GM18867 (cell line): ENCODE measurements around the gene WIPI1.

Experiments used
- ATAC-seq: cut with Tn5 transposase; IDR thresholded peaks from one replicate; pipeline ENCODE4 v1.9.1; 2021; ENCODE audit warnings: mild to moderate bottlenecking, moderate library complexity; ENCODE audit not compliant: unreplicated experiment

WIPI1 gene

DNA sequence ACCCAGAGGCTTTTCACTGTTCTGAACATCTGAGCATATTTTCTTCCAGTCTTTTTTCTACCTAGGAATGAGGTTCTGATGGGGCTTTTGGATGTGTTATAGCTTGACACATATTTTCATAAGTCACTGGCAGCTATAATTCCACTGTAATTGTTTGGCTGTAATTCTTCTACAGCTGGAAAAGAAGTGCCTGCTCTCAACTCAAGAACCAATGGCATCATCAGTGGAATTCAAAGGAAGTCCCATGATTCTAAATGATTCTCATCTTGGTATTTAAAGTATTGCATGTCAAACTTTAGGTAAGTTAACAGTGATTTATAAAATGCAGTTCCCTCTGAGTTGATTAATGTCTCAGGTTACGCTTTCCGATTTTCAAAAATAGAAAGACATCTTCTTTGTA, 16.8 kb downstream of the WIPI1 start:
- no peak for ATAC-seq

DNA sequence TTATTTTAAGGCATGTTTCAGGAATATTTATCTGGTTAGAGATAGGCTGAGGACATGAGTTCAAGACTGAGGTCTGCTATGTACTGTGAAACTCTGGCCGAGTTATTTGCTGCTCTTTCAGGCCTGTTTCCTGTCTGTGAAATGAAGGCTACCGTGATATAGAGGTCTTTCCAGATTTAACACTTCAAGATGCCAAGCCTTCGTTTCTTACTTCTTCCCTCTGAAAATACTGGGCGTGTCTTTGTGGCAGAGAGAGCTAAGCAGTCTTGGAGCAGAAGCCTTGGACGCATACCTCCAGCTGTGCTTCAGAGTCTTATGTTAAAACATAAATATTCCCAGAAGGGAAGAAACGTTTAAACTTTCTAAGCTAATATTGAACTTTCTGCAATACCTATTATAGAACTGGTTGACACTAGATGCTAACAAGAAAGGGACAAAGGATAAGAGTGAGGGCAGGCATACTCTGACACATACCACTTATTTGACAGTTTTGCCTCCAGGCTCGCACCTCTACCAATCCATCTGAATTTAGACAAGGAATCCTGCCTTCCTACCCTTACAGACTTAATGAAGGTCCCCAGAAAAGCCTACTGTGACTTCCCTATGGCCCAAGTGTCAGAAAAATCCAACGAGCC, 17.5 kb downstream of the WIPI1 start:
- ATAC-seq, result no peak

DNA sequence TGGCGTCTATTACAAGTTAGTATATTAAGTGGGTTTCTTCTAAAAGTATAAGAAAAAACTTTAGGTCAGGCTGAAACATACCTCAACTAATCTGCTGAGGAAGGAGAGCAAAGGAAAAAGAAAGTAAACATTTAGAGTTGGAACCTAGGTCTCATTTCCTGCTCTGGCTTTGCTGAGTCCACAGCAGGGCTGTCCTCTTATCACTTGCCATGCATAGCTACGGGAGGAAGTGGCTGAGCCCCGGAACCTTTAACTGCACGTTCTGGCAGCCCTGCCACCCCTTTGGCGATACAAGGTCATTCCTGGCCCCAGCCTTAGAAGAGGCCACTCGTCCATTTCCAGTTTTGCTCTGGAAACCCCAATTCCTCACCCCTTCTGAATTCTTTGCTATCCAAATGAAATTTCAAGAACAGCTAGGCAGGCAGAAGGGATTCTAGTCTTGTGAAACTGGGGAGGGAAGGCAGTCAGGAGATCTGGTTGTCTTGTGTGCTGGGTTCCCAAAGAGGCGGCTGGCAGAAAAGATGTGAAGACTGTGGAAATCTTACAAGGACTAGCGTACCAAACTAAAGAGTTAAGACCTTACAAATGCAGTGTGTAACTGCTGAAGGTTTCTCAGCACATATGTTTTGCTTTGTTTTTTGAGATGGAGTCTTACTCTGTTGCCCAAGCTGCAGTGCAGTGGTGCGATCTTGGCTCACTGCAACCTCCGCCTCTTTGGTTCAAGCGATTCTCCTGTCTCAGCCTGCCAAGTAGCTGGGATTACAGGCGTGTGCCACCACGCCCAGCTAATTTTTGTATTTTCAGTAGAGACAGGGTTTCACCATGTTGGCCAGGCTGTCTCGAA, 19.1 kb downstream of the WIPI1 start:
- ATAC-seq, result peak; percentile 72

DNA sequence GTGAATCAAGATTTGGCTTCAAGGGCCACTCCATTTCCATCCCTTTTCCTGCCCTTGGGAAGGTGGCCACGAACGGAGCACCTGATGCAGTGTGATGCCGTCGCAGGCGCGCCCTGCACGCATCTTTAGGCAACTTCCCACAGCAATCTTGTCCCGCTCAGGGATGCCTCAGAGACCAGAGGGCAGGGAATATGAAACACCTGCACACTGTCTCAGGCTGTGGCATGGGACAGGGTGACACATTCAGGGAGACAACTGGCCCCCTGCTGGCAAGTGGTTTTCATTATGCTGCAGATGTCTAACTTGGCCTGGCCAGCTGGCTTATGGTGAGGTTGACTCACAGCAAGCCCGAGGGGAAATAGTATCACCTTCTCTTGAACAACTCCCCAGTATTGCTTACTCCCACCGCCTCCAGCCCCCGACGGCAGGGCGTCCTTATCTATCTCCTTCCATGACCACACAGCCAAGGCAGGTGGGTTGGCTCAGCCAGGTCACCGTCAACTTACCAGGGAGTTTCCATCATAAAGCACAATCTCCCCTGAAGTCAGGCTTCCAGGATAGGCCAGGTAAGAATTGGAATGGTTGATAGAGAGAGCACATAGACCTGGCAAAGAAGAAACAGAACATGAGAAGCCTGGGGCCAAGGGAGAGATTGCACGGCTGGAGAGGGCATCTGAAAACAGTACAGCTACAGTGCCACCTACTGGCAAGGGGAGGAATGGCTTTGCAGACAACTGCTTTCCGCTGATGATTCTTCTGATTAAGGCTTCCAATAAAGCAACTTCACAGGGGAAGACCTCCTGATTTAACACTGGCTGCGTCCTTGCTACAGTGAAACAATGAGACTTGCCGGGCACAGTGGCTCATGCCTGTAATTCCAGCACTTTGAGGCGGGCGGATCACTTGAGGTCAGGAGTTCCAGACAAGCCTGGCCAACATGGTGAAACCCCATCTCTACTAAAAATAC, 21.1 kb downstream of the WIPI1 start:
- ATAC-seq, result peak; percentile 47

DNA sequence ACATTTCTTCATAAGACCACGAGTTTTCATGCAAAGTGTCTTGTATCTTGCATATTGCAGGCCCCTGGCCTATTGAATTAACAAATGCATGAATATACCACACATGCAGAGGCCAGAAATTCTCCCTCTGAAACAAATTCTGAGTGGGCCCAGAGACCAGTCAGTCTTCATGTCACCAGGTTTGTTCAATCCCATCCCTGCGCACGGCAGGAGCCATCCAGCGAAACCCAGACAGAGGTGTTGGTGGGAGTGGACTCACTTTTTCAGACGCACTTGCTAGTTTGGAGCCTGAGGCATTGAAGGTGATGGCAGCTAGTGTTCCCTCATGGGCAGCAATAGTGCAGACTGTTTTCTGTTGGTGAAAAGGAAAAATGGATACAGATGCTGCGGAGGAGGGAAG, 21.9 kb downstream of the WIPI1 start:
- no peak for ATAC-seq

DNA sequence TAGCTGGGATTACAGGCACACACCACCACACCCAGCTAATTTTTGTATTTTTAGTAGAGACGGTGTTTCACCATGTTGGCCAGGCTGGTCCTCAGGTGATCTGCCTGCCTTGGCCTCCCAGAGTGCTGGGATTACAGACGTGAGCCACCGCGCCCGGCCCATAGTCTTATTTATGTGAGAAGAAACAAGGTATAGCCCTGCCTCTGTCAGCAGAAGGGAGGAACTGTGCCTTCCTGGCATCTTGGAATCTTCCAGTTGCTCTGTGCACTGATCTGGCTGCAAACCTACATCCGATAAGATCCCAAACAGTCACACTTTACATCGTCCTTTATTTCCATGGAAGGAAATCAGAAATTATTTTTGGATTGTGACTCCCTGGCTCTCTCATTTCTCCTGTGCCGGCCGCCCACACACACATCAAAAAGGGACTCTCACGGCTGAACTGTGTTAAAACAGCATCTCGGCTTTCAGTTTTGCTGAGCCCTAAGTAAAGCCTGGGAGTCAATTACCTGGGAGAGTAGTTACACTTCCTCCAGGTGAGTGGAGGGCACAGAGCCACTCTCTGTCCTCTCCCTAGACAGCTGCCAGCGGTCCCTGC, 23.3 kb downstream of the WIPI1 start:
- no peak for ATAC-seq

DNA sequence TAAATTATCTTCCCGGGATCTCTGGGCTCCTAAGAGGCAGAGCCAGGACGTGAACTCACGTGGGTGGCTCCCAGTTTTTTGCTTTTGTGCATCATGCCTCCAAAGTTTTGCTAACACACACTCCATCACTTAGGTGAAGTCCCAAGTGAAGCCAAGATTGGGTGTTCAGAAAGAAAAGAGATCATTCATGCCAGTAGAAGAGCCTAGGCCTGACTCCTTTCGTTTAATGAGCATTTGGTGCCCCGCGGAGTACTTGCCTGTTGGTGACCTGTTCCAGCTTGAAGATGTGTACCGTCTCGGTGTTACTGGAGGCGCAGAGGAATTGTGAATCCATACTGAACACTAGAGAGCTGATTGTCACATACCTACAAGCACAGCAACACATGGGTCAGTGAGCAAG, 24.1 kb downstream of the WIPI1 start:
- ATAC-seq, result no peak

DNA sequence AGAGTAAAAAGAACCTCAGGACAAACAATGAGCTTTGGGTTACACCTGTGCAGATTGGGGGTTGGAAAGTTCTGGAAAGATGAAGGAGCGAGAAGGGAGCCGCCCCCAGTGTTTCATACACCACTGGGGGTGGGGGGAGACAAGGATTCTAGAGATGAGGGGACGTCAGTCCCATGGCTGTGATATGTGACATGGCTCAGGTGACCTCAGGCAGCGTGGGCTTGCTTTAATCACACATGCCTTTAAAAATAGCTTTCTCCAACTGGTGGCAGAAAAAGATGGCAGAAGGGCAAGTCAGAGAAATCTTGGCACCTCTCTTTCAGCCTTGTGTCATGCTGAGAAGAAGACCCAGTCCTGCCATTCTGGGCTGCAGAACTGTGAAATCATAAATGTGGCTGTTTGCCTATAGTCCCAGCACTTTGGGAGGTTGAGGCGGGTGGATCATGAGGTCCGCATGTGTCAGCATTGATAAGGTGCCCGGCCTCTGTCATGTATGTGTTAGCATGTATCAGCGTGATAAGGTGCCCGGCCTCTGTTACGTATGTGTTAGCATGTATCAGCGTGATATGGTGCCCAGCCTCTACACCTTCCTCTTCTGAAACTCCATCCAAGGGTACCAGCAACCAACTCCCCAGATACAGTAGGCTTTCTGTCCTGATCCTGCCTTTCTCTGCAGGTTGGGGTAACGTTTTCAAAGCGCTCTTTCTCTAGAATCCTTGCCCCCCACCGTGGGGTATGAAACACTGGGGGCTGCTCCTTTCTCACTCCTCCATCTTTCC, 25.0 kb downstream of the WIPI1 start:
- ATAC-seq, result no peak

DNA sequence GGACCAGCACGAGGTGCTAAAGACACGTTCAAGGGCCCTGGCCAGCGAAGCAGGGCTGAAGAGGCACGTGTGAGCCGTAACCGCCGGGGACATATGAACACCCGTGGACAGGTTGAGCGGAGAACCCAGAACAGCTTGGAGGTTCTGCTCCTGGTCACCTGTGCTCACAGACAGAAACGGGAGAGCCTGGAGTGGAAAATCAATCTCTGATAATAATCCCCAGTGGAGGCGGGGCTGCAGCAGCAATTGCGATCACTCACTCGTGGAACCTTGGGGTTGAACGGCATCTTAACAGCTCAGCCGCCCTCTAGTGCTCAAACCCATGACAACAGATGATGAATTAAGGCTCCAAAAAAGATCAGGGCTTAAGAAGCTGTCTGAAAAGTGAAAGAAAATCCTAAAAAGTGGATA, 25.6 kb downstream of the WIPI1 start:
- ATAC-seq, result no peak

DNA sequence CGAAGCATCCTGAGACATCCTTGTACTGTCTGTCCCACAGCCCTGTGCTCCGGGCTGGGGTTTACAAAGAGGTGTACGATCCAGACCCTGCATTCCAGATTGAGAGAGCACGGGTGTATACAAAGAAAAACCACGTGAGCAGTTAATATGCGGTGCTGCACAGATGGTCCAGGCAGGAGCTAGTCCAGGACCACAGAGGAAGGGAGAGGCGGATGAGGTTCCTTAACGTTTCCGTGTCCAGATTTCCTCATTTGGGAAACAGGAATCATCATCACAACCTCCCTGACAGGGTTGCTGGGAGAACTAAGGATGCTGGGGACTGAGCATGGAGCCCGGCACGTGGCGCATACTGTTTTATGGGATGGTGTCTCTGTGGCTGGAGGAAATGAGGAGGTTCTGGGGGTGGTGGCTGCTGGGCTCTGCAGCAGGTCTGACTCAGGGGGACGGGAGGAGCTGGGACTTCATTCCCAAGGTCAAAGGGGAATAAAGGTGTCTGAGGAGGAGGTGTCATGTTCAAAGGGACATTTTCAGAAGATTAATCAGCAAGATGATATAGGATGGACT, 26.2 kb downstream of the WIPI1 start:
- ATAC-seq, result no peak

DNA sequence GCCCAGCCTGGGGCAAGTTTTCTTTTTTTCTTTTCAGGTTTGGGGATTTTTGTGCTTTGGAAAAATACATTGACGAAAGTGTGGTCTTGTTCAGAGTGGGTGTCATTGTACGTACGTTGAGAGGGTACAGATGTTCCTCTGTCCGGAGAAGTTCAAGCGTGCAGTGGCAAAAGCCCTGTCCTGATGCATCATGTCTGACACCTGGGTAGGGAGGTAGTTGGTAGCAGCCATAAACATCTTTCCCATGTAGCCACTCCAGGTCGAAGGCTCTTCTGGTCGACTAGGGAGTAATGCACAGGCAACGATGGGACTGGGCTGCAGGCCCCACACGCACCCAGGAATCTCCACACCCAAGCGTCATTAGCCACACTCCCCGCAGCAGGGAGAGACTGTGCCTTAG, 27.4 kb downstream of the WIPI1 start:
- no peak for ATAC-seq

DNA sequence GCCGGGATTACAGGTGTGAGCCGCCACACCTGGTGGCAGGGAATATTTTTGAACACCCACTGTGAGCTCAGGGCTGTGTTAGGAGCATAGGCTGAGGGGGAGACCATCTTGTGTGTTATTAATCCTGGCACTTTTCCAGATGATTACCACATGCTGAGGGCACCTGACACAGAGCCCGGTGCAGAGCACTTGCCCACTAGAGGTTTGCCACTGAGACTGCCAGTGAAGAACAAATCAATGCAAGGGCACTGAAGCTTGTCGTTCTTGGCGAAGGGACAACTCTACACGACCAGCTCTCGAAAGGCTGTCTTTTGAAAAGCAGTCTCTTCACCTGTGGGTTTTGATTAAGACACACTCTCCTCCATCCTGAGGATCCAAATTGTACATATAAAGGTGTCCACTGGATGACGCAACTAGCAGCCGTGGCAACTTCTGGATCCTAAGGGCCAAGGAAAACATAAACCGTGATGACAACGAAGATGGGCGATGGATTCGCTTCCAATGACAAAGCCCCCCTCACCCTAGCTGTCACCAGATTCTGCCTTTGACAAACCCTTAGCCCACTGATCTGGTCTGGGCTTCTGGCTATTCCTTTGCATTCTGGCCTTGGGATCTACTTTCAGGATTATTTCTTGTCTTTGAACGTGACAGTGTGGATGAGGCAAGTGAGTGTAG, 28.7 kb downstream of the WIPI1 start:
- no peak for ATAC-seq

DNA sequence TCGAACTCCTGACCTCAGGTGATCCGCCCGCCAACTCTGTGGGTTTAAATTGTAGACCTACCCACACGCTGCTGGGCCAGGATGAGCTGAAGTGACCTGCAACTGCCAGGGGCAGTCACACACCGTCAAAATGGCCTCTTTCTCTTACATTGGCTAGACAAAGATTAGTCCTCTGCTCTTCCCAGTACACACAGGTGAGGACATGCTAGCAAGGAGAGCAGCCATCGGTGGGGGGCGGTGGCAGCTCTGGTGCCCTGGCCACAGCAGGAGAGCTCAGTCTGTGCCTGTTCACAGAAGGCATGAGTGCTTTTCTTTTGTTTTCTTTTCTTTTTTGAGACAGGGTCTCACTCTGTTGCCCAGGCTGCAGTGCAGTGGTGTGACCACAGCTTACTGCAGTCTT, 29.7 kb downstream of the WIPI1 start:
- ATAC-seq, result no peak

DNA sequence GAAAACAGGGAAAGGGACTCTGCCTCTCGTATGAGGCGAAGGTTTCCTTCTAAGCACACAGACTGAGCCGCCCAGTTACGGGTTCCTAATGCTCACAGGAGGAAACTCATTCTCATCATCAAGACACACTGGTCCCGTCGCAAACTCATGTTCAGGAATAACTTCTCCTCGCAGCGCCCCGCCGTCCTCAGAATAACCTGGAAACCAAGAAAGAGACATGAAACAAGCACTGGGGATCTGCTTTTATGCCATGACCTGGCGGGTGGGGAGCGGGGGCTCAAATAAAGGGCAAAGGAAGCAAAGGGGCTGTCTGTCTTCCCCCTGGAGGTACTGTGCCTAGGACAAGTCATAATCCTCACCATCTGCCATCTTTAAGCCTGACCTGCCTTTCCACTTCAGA, 31.3 kb downstream of the WIPI1 start:
- ATAC-seq, result no peak

DNA sequence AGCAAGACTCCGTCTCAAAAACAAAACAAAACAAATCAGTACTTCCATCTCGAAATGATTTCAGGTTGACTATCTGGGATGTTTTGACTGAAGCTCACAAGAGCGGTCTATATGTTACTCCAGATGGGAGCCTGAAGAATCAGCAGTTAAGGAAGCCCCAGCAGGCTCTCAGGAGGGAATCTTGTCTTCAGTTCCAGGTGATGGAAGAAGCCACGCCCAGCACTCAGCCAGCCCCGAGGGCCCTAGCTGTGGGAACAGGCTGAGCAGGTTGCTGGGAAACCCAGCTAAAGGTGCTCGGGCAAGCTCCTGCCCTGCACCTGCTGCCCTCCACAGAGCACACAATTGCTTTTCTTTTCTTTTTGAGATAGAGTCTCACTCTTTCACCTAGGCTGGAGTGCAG, 32.4 kb downstream of the WIPI1 start:
- no peak for ATAC-seq

DNA sequence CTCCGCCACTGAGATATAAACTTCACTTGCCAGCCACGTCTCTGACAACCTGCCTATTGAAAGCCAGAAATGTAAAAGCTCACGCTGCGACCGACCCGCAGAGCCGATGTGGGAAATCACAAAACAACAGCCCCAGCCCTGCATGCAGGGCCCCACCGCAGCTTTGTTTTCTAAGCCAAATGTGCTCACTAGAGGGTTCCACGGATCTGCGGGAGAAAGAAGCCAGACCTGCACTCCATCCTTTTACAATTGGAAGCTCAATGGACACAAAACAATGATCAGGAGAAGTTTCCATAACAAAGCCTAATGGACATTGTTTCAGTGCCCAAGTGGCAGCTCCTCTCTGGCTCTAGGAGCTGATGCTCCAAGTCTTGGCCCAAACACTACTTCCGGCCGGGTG, 33.1 kb downstream of the WIPI1 start:
- ATAC-seq, result no peak

DNA sequence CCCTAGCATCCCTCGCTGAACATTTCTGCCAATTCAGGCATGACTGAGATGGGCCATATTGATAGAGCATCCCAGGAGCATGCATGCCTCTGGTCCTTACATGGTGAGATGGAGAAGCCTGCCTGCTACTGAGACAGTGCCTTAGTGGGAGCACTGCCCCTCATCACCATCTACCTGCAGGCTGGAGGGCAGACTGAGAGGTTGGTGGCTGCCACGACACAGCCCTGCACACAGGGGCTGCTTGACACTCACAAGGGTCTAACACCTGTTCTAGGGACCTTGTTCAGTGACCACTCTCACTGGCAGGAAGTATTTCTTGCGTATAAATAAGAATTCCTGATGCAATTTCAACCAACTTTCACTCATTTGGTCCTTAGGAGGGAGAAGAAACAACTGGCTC, 34.0 kb downstream of the WIPI1 start:
- ATAC-seq, result no peak

DNA sequence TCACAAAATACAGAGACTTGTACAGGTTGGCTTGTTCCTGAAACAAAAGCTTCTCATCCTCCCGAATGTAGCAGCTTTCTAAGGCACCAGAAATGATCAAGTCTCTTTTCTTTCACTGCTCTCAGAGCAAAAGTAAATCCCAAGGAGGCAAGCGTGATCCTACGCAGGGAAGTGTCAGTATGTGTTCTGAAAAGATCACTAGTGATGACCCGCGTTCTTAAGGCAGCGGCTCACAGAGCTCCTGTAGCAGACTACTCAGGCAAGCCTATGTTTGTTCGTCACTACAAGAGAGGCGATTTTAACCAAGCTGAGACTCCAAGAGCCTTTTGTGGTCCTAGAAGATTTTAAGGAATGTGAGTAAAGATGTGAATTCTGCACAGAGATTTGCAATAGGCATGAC, 34.5 kb downstream of the WIPI1 start:
- no peak for ATAC-seq

DNA sequence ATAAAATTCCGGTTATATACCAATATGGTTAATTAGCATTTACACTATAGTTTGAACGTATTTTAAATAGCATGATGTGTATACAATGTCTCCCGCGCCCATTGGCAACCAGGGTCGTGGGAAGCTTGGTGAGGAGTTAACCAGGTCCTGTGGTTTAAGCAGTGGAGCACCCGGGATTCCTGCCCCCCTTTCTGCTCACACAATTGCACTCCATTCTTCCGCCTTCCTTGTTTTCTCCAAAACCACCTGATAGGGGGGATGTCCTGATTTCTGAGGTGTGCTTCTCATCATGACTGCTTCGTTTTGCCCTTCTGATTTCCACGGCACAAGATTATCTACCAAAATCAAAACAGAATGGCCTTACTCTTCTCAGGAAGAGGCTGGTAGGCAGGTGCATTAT, 35.8 kb downstream of the WIPI1 start:
- no peak for ATAC-seq
